ENCODE results near the gene IGFLR1.

IGFLR1 gene

DNA sequence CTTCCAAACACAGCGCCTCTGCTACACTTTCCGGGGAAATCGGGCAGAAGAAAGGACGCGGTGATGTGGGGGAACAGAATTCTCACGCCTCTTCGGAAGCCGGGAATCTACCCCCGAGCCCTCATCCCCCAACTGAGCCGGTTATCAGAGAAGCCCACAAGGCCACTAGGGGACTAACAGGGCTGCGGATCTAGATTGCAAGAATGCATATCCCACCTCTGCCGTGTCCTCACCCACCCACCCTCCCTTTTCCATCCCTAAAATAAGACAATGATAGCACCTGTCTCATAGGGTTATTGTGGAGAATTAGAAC is 1.1 kb downstream of the IGFLR1 start:
- no peak for TF ChIP-seq CTCF (IDR thresholded peaks at IDR 0.05)

- peak; percentile 29; the same call in 1 of the 2 replicates for TF ChIP-seq CTCF (IDR thresholded peaks at IDR 0.05)
These were observed 1.6 kb downstream of the IGFLR1 start for GRCh38 chr19:35740423-35741202.

GRCh38 chr19:35740108-35740422 is 2.2 kb downstream of the IGFLR1 start:
- no peak for TF ChIP-seq CTCF (IDR thresholded peaks at IDR 0.05)

- TF ChIP-seq CTCF (IDR thresholded peaks at IDR 0.05): no peak
These were observed 2.8 kb downstream of the IGFLR1 start for GRCh38 chr19:35739275-35740107.

DNA sequence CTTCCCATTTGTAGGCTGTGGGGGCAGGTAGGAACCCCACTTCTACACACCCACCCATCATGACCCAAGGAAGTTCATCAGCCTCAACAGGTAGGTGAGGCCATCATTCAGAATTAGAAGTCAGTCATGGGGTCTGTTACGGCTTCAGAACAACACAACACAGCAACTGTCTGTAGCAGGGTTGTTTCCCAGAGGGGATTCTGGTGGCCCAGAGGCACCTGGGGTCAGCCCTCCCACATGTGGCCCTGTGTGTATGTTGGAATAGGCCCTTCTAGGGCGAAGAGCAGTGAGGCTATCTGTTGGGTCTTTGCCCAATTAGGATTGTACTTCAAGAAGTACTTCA is 3.4 kb downstream of the IGFLR1 start:
- no peak for TF ChIP-seq CTCF (IDR thresholded peaks at IDR 0.05)

DNA sequence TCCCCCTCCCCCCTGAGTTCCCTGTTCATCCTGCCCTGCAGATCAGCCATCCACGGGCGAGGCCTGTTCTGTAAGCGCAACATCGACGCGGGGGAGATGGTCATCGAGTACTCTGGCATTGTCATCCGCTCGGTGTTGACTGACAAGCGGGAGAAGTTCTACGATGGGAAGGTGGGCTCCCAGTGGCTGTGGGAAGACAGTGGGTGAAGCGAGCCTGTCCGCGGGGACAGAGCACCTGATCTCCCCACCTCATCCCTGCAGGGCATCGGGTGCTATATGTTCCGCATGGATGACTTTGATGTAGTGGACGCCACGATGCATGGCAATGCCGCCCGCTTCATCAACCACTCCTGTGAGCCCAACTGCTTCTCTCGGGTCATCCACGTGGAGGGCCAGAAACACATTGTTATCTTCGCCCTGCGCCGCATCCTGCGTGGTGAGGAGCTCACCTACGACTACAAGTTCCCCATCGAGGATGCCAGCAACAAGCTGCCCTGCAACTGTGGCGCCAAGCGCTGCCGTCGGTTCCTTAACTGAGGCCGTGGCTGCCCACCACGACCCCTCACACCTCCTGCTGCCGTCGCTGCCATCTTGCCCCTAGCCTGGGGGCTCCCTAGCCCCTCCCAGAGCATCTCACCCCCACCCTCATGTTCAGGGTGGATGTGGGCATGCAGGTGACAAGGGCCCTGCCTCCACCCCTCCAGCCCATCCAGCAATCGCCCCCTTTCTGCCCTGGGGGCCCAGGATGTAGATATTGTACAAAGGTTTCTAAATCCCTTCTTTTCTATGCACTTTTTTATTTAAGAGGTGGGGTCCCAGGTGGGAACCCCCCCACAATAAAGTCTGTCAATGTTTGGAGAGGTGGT is 4.0 kb downstream of the IGFLR1 start:
- TF ChIP-seq CTCF (IDR thresholded peaks at IDR 0.05): no peak
